GM18517 (cell line): ENCODE data around the gene GAB2.
"Not testable (repeated sequence)": the region's sequence is repeated elsewhere in the genome, so short reads cannot be mapped to it uniquely, and the experiment has no call there.

ENCODE experiments used
- ATAC-seq: cut with Tn5 transposase; IDR thresholded peaks from one replicate; pipeline ENCODE4 v1.9.1; 2021; ENCODE audit warnings: mild to moderate bottlenecking, moderate library complexity; ENCODE audit not compliant: unreplicated experiment

GAB2 gene

DNA sequence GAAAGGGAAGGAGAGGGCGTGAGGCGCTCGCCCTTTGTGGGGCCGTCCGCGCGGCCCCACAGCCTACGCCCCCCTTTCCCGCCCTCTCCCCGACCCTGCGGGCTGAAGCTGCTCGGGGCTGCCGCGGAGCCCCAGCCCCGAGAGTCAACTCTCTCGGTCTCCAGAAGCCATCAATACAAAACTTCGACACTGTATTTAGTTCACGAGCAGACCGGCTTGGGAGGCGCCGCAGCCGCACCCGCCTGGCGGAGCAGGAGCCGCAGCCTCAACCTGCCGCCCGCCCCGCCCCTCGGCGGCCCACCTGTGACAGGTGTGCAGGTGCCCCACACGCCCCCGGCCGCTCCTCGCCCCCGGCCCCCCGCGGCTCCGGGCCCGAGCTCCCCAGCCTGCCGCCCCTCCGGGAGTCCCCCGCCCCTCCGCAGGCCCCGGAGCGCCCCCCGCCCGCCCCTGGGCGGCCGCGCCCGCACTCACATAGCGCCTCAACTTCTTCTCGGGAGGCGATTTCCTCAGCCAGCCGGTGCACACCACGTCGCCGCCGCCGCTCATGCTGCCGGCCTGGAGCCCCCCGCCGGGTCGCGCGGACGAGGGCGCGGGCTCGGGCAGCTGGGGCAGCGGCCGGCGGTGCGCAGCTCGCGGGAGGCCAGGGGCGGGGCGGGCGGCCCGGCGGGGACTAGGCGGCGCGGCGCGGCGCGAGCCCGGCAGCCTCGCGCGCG lies at the start of gene GAB2:
Gene GAB2, minus strand, starts transcription at position 646 of the 713 bp plus-strand sequence. Its CDS starts 100 bp downstream, at position 546.
- ATAC-seq: peak; percentile 10

GRCh38 chr11:78467370-78467769 lies 49.8 kb upstream of the GAB2 start:
- ATAC-seq: no peak

DNA sequence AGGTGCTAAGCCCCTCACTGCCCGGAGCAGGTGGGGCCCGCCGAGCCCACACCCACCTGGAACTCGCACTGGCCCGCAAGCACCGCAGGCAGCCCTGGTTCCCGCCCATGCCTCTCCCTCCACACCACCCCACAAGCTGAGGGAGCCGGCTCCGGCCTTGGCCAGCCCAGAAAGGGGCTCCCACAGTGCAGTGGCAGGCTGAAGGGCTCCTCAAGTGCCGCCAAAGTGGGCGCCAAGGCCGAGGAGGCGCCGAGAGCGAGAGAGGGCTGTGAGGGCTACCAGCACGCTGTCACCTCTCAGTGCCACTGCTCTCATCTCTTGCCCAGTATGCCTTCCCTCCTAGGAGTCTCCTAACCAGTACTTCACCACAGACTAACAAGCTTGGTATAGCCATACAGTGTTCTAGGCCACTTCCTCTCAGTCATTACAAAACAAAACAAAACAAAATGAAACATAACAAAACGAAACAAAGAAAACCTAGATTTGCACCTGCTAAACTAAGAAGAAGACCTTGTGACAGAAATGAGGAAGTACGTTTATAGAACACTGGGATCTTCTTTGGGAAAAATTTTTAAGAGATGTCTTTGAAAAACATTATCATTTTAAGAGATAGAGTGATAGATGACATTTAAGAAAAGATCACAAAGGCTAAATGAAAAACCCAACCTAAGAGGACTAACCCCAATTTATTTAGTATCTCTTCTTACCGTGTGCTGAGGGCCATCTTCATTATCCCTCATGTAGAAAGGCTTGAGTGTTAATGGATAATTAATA lies 47.7 kb upstream of the GAB2 start:
- peak; percentile 99 for ATAC-seq

- not testable (repeated sequence) for ATAC-seq
These were observed 47.2 kb upstream of the GAB2 start for GRCh38 chr11:78464787-78465168.

GRCh38 chr11:78460471-78460870 lies 42.9 kb upstream of the GAB2 start:
- no peak for ATAC-seq

GRCh38 chr11:78459738-78460137 lies 42.1 kb upstream of the GAB2 start:
- no peak for ATAC-seq

GRCh38 chr11:78457448-78457847 lies 39.8 kb upstream of the GAB2 start:
- ATAC-seq: no peak

- peak; percentile 57 for ATAC-seq
These were observed 35.7 kb upstream of the GAB2 start for GRCh38 chr11:78453140-78453935.

- no peak for ATAC-seq
These were observed 33.9 kb upstream of the GAB2 start for GRCh38 chr11:78451371-78452150.

- ATAC-seq: no peak
These were observed 33.2 kb upstream of the GAB2 start for GRCh38 chr11:78450866-78451265.

GRCh38 chr11:78449866-78450265 lies 32.2 kb upstream of the GAB2 start:
- no peak for ATAC-seq

GRCh38 chr11:78446210-78446609 lies 28.6 kb upstream of the GAB2 start:
- no peak for ATAC-seq

DNA sequence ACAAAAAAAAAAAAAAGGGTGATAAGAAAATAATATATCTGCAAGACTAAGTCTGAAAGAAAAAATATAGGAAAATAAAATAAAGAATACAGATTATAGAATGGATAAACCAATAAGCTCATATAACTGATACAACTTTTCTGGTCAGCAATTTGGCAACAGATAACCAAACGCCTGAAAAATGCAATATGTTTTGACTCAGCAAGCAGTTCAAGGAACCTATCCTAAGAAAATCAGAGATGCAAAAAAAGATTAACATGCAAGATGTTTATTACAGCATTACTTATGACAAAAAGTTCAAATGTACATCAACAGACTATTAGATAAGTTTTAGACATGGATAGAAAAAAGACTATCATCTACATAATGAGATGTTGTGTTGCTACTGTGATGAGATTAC lies 27.1 kb upstream of the GAB2 start:
- ATAC-seq: no peak

GRCh38 chr11:78441956-78442355 lies 24.3 kb upstream of the GAB2 start:
- ATAC-seq: no peak

- peak; percentile 94 for ATAC-seq
These were observed 20.8 kb upstream of the GAB2 start for GRCh38 chr11:78438298-78438975.

DNA sequence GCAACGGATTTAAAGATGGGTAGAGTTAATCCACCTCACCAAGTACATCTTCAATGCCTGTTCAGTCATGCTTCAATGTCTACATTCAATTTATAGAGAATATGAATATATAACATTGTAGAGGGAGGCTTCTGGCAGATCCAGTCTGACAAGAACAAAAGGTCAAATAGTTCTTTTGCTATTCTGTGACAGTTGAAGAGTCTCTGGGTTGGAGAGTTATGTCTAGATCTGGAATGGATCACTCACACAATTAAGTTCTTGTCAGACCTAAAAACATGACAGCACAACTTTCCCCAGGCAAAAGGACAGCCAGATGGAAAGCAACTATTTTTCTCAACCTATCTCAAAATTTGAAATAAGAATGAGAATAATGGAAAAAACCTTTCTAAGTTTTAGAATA lies 15.3 kb upstream of the GAB2 start:
- ATAC-seq: no peak

- no peak for ATAC-seq
These were observed 14.5 kb upstream of the GAB2 start for GRCh38 chr11:78432058-78432515.

GRCh38 chr11:78429660-78430059 lies 12.0 kb upstream of the GAB2 start:
- ATAC-seq: no peak

GRCh38 chr11:78429209-78429608 lies 11.6 kb upstream of the GAB2 start:
- no peak for ATAC-seq

DNA sequence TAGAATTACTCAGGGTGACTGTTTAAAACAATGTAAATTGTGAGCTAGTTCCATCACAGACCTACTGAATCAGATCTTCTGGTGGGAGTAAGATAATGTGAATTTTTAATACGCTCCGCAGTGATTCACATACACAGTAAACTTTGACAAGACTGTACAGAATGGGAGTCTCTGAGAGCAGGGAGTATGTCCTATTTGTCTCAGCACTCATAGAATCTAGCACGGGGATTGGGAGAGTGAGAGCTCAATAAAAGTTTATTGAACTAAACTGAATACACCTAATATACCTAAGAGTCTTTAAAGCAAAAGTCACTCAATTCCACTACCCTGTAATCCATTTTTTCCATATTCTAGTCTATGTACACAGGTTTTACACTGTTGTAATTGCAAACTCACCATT lies 11.2 kb upstream of the GAB2 start:
- ATAC-seq: no peak
